CMK (cell line): ENCODE data around the gene RAB37.

ENCODE experiments used
- DNase-seq: peaks from one replicate; pipeline ENCODE4 v3.0.0-alpha.2; 2010; ENCODE audit warnings: low read depth

The RAB37 gene, protein sequence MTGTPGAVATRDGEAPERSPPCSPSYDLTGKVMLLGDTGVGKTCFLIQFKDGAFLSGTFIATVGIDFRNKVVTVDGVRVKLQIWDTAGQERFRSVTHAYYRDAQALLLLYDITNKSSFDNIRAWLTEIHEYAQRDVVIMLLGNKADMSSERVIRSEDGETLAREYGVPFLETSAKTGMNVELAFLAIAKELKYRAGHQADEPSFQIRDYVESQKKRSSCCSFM

DNA sequence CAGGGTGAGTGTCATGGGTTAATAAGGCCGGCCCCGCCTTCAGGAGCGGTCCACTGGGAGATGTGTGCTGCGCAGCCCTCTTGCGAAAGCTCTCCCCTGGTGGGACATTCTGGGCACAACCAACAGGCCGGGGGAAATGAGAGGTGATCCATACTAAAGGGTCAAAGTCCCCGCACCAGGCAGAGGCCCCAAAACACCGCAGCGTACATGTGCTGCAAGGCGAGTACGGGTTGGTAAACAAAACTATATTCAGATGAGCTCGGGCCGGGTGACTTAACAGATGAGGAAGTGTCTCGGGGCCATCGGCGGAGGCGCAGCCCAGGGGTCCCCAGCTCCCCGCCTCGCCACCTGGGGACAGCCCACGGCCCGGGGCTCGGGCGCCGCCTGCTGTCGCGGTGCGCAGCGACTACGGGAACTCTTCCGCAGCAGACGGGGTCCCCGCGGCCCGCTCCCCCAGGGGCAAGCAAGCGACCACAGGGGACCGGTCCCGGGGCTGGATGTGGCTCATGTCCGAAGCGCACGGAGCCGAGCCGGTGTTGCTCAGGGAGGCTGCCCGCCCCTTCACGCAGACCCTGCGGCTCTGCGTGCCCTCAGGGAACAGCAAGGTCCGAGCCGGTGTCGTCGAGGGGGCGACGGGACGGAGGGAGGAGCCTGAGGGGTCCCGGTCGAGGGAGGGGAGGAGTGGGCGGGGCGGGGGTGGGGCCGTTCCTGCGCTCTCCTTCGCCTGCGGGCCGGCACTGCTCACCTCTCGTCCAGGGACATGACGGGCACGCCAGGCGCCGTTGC lies at the start of gene RAB37:
Gene RAB37 (plus strand): TSS at position 744 of the 786 bp plus-strand sequence. CDS start 17 bp downstream, at position 761.
- peak; percentile 70 for DNase-seq

DNA sequence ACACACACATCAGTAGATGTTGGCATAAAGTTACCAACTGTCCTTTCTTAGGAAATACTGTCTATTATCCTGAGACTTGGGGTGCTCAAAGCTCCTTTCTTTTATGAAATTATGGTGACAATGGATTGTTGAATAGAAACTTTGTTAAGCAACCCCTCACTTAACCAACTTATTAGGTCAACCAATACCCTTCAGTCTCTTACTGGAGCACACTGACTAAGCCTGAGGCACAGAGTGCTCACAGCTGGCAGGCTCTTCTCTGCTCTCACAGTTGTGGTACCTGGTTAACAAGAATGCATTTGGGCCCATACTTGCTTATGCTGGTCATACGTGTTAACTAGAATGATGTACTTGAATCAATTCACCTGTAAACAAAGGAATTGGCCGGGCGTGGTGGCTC lies 49.2 kb upstream of the RAB37 start:
- no peak for DNase-seq

DNA sequence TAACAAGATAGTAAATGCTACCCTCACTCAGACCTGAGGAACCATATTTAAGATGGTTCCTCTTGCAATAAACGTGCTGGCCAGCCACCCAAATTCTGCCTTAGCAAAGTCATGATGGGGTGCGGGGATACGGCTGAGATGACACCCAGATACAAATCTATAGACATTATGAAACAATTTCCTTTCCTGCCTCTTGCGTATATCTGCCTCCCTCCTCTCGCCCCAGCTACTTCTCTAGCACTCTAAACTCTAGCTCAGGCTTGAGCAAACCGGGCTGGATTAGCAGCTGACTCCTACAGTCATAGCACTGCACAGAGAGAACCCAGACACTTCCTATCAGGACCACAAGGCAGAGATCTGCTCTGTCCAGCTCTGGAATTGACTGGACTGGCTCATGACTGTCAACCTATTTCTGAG lies 46.6 kb upstream of the RAB37 start:
- DNase-seq: no peak

DNA sequence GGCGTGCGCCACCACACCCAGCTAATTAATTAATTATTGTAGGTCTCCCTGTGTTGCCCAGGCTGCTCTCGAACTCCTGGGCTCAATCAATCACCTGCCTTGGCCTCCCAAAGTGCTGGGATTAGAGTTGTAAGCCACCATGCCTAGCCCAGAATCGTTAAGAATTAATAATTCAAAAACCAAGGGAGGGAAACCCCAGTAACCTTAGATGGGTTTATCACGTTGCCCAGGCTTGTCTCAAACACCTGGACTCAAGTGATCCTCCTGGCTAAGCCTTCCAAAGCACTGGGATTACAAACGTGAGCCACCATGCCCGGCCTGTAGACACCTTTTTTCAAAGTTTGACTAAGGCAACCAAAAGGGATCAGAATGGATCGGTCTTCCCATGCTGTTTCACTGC lies 45.9 kb upstream of the RAB37 start:
- no peak for DNase-seq

DNA sequence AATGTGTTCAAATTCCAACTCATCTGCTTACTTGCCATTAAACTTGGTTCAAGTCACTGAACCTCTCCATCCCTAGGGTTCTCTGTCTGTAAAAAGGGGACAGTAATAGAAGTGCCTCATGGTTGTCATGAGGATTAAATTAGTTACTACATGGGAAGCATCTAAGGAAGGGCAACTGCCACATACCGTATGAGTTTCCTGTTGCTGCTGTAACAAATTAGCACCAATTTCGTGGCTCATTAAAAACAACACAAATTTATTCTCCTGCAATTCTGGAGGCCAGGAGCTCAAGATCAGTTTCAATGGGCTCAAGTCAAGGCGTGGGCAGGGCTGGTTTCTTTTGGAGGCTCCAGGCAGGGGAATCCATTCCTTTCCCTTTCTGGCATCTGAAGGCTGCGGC lies 43.0 kb upstream of the RAB37 start:
- no peak for DNase-seq

DNA sequence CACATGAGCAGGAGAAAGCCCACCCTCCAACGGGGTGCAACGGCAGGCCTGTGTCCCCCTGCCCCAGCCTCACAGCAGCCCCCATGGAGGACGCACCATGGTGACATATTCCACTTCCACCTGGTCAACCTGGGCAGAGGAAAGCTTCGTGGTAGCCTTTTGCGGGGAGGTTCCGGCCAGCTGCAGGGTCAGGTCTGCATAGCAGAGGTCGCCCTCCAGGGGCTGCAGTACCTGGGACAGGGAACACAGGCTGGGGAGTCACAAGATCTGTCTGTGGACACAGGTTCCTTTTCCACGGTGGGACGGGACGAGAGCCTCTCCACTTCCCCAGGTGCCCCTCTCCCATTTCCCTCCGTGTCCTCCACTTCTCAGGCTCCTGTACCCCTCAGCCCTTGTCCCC lies 41.4 kb upstream of the RAB37 start:
- no peak for DNase-seq

DNA sequence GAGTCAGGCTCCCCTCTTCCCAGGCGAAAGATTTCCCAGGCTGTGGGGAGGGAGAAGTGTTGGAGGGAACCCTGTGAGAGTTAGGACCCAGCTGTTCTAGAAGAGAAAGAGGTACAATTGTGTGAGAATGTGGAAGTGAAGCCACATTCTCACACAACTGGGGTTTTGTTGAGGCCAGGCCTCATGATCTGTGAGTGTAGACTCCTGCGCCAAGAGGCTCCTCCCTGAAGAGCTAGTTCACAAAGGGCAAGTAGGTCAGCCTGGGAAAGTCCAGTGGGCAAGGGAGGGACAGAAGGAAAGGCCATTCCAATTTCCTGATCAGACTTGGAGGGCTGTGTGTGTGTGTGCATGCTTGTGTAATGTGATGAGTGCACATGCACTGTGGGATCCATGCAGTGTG lies 39.5 kb upstream of the RAB37 start:
- DNase-seq: no peak

DNA sequence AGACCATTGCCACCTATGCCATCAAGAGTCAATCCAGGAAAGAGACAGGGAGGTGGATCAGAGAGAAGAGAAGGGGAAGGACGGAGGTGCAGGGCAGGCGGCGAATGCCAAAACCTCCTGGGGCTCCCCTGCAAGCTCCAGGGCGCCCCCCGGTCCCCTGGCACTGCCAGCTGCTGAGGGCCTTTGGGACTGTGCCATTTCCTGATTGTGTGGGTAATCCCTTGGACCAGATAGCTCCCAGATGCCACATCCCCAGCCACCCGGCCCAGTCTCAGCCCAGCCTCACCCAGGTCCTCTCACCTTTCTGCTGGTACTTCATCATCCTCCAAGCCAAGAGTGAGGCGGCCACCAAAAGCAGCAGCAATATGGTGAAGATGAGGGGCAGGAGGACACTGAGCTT lies 39.0 kb upstream of the RAB37 start:
- DNase-seq: no peak

DNA sequence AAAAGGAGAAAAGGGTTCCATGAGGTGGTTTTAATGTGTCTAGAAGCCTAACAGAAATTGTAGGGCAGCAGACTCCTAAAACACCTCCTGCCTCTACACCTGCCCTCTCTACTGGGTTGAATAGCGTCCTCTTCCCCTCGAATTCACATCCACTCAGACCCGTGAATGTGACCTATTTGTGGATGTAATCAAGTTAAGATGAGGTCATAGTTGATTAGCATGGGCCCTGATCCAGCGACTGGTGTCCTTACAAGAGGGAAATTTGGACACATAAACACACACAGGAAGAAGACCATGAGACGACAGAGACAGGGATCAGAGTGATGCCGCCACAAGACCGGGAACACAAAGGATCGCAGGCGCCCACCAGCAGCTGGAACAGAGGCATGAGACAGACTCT lies 37.8 kb upstream of the RAB37 start:
- no peak for DNase-seq

DNA sequence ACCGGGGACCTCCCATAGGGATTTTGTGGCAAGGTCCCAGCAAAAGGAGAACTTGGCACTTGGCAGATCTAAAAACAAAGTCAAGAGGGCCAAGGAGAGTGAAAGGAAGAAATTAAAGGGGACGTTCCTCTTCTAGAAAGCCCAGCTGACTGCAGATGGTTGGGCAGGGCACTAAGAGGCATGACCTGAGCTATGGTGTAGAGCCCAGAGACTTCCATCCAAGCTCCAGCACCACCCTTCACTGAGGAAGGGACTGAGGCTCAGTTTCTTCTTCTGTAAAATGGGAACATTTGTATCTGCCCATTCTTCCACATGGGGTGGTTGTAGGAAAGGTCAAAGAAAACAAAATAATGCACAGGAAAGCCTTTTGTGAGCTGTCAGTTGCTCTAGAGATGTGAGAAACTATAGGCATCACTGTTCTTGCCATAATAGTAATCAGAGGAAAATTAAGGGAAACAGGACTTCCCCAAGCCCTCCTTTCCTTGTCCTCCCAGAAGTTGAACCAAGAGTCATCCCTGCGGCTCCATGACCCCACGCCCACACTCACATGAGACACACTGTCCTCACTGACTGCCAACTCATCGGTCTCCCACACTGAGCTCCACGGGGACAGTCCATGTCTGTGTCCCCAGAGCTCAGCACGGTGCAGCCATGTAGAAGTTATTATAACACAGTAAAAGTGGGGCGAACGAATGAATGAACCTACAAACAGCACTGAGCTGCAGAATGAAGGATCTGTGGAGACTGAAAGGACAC lies 34.8 kb upstream of the RAB37 start:
- DNase-seq: no peak

DNA sequence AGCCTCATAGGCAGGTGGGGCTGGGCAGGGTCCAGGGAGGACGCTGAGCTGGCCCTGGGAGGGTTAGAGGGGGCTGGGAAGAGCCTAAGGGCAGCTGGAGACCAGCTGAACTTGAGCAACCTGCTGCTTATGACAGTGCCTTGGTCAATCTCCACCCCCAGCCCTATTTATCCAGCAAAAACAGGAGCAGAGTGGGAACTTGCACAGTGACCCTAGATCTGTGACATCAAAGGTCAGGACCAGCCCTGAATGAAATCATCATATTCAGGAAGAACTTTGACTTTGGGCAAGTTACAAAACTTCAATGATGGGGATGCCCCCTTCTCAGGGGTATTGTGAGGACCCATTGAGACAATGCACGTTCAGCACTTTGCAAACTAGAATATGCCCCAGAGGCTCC lies 33.7 kb upstream of the RAB37 start:
- DNase-seq: no peak

DNA sequence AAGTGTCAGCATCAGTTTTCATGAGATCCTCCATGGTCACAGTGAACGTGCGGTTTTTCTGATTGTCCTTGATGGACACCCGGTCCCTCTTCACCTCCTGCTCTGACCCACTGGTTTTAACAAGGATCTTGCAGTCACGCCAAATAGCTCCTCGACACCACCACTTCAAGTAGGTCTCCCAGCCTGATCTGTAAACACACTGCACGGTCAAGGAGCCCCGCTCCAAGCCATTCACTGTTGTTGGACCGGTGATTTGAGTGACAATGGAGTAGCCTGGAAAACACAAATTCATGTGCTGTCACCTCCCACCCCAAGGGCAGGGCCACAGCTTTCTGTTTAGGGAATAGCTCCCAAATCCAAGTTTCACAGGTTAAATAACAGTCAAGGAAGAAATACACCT lies 32.5 kb upstream of the RAB37 start:
- no peak for DNase-seq

DNA sequence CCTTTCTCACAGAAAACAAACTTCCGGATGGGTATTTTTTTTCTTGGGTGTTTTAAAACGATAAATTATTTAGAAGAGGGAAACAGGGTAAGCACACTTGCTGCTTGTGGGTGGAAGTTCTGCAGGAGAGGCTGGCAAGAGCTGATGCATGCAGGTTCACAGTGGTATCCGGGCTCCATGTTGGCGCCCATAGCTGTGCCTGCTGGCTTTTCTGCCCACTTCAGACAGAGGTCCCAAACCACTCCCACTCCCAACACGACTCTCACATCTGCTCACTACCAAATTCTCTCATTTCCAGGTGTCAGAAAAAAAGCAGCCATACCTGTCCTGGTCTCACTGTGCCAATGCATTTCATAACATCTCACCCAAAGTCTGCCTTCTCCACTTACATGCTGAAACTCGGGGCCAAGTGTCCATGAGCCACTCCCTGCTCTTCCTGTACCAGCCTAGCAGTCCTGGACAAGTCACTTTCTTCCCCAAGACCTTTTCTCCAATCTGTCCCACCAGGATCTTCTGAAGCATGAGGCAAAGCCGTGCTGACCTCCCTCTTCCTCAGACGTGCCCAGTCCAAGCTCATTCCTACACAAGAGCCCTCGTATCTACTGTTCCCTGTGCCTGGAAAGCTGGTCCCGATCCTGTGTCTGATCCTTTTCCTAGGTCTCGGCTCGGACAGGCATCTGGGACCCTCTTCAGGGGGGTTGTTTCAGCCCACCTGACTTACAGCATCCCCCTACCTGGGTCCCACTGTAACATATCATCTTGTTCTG lies 25.8 kb upstream of the RAB37 start:
- DNase-seq: no peak

DNA sequence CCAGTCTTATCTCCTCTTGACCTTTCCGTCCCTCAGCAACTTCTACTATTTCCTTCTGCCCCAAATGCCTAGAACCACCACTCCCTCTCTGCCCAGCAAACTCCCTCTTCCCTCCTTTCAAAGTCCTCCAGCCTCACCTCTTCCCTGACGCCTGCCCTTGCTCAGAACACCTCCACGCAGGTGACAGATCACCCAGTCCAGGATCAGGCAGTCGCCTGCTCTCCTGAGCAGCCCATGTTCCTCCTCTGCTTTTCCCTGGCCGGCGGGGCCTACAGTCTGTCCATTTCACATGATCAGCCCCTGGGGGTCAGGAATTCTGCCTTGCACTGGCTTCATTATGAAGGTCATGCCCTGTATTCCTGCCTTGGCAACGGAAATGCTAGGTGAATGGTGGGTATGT lies 24.8 kb upstream of the RAB37 start:
- DNase-seq: no peak

DNA sequence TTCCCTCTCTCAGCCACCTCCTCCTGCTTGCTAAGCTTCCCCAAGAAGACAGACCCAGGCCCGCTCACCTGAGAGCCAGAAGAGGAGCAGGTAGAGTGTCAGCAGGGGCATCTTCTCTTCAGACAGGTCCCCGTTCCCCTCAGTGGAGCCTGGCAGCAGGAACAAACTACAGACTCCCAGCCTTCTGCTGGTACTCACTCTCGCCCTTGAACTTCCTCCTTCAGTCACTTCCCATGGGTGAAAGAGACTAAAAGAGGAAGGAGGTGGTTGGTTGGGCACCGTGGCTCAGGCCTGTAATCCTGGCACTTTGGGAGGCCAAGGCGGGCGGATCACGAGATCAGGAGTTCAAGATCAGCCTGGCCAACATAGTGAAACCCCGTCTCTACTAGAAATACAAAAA lies 24.3 kb upstream of the RAB37 start, which contains the start of gene CD300LF:
Gene CD300LF (minus strand): TSS at position 168 of the 400 bp plus-strand sequence. CDS start 57 bp downstream, at position 111.
- DNase-seq: peak; percentile 39

DNA sequence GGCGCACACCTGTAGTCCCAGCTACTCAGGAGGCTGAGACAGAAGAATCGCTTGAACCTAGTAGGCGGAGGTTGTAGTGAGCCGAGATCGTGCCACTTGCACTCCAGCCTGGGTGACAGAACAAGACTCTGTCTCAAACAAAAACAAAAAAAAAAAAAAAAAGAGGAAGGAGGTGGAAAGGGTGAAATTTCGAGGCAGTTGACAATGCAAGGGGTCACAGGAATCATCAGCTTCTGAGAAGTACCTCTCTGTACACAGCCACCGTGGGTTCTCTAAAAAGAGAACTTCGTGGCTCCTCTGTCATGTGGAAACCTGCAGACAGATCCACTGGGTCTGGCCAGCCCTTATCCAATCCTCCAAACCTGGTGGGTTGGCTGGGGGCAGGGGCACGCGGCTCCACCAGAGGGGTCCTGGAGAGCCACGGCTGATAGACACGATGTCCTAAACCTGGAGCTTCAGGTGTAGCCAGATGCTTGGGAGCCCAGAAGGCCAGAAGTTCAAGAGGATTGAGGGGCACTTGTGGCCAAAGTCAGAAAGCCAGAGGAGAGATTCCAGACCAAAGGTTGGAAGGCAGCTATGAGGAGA lies 23.8 kb upstream of the RAB37 start:
- DNase-seq: no peak

DNA sequence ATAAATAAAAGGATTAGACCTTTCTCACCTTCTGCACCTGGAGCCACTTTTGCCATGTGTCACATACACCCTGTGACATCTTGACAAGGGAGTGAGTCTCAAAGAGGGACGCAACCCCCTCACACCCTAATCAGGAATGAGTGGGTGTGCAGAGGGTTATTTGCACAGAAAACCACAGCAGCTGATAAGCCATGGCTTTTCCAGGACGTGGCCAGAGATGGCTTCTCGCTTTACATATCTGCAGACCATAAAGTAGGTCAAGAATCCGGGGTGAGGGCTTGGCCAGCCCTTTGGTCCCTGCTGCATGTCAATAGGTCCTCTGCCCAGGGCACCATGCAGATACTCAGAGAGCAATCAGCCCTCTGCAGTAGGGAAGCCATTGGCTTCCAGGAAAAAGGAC lies 21.9 kb upstream of the RAB37 start:
- DNase-seq: no peak

DNA sequence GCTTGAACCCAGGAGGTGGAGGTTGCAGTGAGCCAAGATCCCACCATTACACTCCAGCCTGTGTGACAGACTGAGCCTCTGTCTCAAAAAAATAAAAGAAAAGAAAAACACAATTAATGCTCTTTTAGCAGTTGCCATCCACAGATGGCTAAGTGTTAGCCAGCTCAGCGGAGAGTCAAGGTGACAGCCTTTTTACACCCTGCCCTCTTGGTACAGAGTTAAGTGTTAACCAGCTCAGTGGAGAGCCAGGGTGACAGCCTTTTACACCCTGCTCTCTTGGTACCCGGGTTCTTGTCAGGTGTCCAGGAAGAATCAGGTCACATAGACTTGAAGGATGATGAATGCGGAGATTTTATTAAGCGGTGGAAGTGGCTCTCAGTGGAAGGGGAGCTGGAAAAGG lies 16.6 kb upstream of the RAB37 start:
- no peak for DNase-seq

DNA sequence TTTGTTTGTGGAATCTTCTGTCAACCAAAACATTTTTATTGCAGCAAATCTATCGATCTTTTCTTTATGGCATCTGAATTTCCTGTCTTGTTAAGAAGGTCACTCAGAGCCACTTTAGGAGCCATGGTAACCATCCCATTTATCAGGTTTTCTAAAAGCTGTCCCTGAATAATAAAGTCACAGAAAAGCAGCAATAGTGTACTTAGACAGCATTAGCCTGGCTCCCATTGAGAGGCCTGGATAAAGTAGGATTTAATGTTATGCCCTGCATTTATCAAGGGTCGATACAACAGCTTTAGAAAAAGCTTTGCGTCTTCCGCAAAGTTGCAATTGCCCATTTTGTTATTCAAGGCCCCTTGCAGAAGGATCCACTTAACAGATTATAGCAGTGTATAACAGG lies 14.3 kb upstream of the RAB37 start:
- no peak for DNase-seq

DNA sequence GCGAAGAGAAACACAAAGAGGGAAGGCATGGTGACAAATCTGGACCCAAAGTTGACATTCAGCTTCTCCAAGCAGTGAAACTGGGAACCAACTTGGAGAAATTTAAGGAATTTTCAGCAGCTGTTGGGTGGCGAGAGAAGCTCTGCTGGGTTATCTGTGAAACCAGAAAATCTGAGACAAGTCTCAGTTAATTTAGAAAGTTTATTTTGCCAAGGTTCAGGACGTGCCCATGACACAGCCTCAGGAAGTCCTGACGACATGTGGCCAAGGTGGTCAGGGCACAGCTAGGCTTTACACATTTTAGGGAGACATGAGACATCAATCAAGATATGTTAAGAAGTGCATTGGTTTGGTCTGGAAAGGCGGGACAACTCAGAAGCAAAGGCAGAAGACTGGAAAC lies 13.2 kb upstream of the RAB37 start:
- no peak for DNase-seq

DNA sequence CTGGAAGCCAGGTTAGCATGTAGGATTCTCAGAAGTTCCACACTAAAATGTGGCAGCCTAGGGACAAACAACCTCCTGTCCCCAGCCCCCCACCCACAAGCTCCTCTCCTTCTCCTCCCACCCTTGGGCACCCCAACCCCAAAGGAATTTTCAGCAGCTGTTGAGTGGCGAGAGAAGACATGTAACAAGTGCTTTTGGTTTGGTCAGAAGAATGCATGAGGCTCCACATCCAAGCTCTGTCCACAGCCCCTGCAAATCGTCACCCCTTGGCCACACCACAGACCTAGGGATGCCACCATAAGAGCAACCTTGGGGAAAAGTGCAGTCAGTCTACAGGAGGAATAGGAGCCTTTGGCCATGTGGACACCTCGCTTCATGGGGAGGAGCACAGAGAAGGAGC lies 11.9 kb upstream of the RAB37 start:
- no peak for DNase-seq
